Lung (tissue), 12 donors: ENCODE results near the gene GRIK3. TPM values are rescaled to one million over a fixed set of nuclear protein-coding genes. Genes with fewer than 3 reads are reported as not detected.

Experiments used
- ATAC-seq: fragments of 200-7000 bp; cut with Tn5 transposase; one replicate; pipeline ENCODE4 v1.9.1; 2020; ENCODE audit warnings: moderate number of reproducible peaks; ENCODE audit not compliant: insufficient read depth, low FRiP score
- DNase-seq, 3 donors: peaks; one replicate each; pipeline ENCODE4 v3.0.0-alpha.2; 2013 to 2017
- H3K27ac ChIP-seq, 2 donors: one replicate each; pipeline ENCODE4 v1.5.1; 2013; ENCODE audit warnings: mild to moderate bottlenecking in 2 of 2, moderate library complexity in 2 of 2, control low read depth in 1 of 2, inconsistent platforms in 1 of 2, low read depth in 1 of 2, low read length in 1 of 2
- H3K27me3 ChIP-seq, 3 donors: one replicate each; pipeline ENCODE4 v1.5.1; 2013; ENCODE audit warnings: low read length in 2 of 3; ENCODE audit not compliant: control insufficient read depth in 3 of 3, insufficient read depth in 3 of 3
- H3K36me3 ChIP-seq, 4 donors: one replicate each; pipeline ENCODE4 v1.5.1; 2013; ENCODE audit warnings: low read length in 4 of 4, mild to moderate bottlenecking in 1 of 4, moderate library complexity in 1 of 4; ENCODE audit not compliant: control insufficient read depth in 4 of 4, insufficient read depth in 4 of 4
- H3K4me1 ChIP-seq, 5 donors: one replicate each; pipeline ENCODE4 v1.5.1; 2013; ENCODE audit warnings: low read length in 5 of 5, mild to moderate bottlenecking in 2 of 5, moderate library complexity in 1 of 5; ENCODE audit not compliant: control insufficient read depth in 5 of 5, insufficient read depth in 5 of 5
- H3K4me3 ChIP-seq: one replicate; pipeline ENCODE4 v1.5.1; 2013; ENCODE audit warnings: mild to moderate bottlenecking, control low read depth, moderate library complexity
- H3K9ac ChIP-seq, 2 donors: one replicate each; pipeline ENCODE4 v1.5.1; 2013; ENCODE audit warnings: low read length in 2 of 2, control low read depth in 1 of 2; ENCODE audit not compliant: insufficient read depth in 1 of 2
- H3K9me3 ChIP-seq, 4 donors: one replicate each; pipeline ENCODE4 v1.5.1; 2013; ENCODE audit warnings: low read length in 3 of 4, mild to moderate bottlenecking in 1 of 4, moderate library complexity in 1 of 4; ENCODE audit not compliant: control insufficient read depth in 4 of 4, insufficient read depth in 3 of 4
- WGBS, 2 donors: extraction: QIAGEN DNeasy Blood & Tissue Kit; methylation state at CpG; one replicate each; pipeline ENCODE4 v1.1.7; 2013; 5-methylcytosine and 5-hydroxymethylcytosine counted together
- polyA plus RNA-seq, 2 donors: library from polyadenylated mRNA; stranded (reverse); fragments of 200-250 nt; gene quantifications; one replicate each; pipeline ENCODE4 v1.2.1, GENCODE V29; 2013
- total RNA-seq, 2 donors: library from RNA; depleted of rRNA in 1 of 2; stranded (reverse); fragments of >200 nt in 1 of 2; gene quantifications; one replicate each; pipeline ENCODE4 v1.2.1, GENCODE V29; 2014 to 2021
- TF ChIP-seq, protein P1 (sequence below): IDR thresholded peaks from 2 replicates; pipeline ENCODE4 v1.5.1; 2012; ENCODE audit warnings: mild to moderate bottlenecking; ENCODE audit errors: control extremely low read depth, extremely low read depth
- donor health status: control.
- donor health status: control.
- donor health status: Bipolar disorder and iron deficiency.
- donor health status: healthy.
- donor health status: DM: yes; HTN: yes; CAD: no.

The GRIK3 gene
- total and polyA plus RNA-seq, 4 donors: 0.01 to 0.40 (median 0.07) TPM

DNA sequence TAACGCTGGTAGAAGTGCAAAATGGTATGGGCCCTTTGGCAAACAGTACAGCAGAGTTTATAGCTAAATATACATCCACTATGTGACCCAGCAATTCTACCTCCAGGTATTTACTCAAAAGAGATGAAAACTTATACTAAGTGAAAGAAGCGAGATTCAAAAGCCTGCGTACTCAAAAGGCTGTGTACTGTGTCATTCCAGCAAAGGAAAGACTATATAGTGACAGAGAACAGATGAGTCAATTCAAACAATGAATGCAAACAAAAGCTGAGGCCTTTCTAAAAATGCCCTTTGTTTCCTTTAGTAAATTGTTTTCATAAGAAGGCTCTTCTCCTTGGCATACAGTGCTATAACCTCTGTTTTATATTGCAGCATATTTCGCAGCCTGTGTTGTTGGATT lies 282.8 kb downstream of the GRIK3 start:
- Histone ChIP-seq H3K4me3 (no peak overlapping the region), H3K36me3 (no peaks in the 10 kb centered on the region), H3K9ac (no peak overlapping the region), H3K9me3 (no peaks in the 10 kb centered on the region), H3K4me1 (no peaks in the 10 kb centered on the region), H3K27me3 (no peaks in the 10 kb centered on the region), H3K27ac (no peak overlapping the region)
- 84 to 93% methylated on average over 4 of the region's 4 CpGs for WGBS, 2 donors
- DNase-seq (no peak), ATAC-seq (no peak)
- TF ChIP-seq, protein P1, sequence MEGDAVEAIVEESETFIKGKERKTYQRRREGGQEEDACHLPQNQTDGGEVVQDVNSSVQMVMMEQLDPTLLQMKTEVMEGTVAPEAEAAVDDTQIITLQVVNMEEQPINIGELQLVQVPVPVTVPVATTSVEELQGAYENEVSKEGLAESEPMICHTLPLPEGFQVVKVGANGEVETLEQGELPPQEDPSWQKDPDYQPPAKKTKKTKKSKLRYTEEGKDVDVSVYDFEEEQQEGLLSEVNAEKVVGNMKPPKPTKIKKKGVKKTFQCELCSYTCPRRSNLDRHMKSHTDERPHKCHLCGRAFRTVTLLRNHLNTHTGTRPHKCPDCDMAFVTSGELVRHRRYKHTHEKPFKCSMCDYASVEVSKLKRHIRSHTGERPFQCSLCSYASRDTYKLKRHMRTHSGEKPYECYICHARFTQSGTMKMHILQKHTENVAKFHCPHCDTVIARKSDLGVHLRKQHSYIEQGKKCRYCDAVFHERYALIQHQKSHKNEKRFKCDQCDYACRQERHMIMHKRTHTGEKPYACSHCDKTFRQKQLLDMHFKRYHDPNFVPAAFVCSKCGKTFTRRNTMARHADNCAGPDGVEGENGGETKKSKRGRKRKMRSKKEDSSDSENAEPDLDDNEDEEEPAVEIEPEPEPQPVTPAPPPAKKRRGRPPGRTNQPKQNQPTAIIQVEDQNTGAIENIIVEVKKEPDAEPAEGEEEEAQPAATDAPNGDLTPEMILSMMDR: no peak

DNA sequence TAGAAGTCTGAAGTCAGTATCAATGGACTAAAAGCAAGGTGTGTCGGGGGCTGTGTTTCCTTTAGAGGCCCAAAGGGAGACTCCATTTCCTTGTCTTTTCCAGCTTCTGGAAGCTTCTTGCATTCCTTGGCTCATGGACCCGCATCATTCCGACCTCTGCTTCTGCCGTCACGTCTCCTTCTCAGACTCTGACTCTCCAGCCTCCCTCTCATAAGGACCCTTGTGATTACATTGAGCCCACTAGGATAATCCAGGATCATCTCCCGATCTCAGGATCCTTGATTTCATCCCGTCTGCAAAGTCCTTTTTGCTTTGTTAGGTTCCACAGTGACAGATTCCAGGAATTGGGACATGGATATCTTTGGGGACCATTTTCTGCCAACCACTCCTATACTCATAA lies 285.8 kb downstream of the GRIK3 start:
- Histone ChIP-seq H3K9me3 (peaks cover 0 to 4% (median 0%) of the 10 kb centered on the region in 4 donors), H3K4me1 (no peaks in the 10 kb centered on the region), H3K36me3 (no peaks in the 10 kb centered on the region), H3K27me3 (peaks cover 0 to 4% (median 0%) of the 10 kb centered on the region in 3 donors), H3K27ac (no peak overlapping the region), H3K4me3 (no peak overlapping the region), H3K9ac (no peak overlapping the region)
- WGBS, 2 donors: 90 to 97% methylated on average over 7 of the region's 7 CpGs
- DNase-seq (no peak), ATAC-seq (no peak)
- TF ChIP-seq, protein P1: no peak
